DOHH2 (cell line): Measurements from ENCODE around the gene HLA-DQA2.

Experiments used
- EZH2phosphoT487 ChIP-seq: fragments of 200-600 bp; sonication (generic); IDR thresholded peaks from 2 replicates; pipeline ENCODE4 v1.6.1; 2017; ENCODE audit warnings: borderline replicate concordance, mild to moderate bottlenecking, antibody characterized with exemption, low read length, moderate library complexity, mixed read lengths
- TF ChIP-seq, protein P1 (sequence below): fragments of 200-600 bp; sonication (generic); IDR thresholded peaks from one replicate; pipeline ENCODE4 v1.5.1; 2014; ENCODE audit warnings: antibody characterized with exemption, mild to moderate bottlenecking, low read depth, low read length; ENCODE audit not compliant: poor library complexity, severe bottlenecking

DNA sequence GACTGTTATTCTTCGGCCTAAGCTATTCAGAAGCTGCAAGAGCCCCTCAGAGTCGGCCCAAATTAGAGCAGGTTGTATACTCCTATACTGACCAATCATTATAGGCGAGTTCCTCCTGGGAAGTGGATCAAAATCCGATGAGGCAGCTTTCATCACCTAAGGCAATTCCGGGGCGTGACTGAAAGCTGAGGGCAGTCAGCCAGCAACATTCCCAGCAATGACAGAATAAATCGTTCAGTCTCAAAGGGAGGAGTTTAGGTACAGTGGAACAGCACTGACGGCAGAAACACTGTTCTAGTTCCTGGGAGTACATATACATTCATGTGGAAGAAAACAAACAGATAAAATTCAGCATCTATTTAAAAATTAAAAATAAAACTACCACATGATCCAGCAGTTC is 11.4 kb downstream of the HLA-DQA2 start:
- TF ChIP-seq, protein P1, sequence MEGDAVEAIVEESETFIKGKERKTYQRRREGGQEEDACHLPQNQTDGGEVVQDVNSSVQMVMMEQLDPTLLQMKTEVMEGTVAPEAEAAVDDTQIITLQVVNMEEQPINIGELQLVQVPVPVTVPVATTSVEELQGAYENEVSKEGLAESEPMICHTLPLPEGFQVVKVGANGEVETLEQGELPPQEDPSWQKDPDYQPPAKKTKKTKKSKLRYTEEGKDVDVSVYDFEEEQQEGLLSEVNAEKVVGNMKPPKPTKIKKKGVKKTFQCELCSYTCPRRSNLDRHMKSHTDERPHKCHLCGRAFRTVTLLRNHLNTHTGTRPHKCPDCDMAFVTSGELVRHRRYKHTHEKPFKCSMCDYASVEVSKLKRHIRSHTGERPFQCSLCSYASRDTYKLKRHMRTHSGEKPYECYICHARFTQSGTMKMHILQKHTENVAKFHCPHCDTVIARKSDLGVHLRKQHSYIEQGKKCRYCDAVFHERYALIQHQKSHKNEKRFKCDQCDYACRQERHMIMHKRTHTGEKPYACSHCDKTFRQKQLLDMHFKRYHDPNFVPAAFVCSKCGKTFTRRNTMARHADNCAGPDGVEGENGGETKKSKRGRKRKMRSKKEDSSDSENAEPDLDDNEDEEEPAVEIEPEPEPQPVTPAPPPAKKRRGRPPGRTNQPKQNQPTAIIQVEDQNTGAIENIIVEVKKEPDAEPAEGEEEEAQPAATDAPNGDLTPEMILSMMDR, result no peak
- no peak for TF ChIP-seq EZH2phosphoT487
